CD4-positive, CD25-positive, alpha-beta regulatory T cell (primary cell): ENCODE results near the gene FAM90A26. TPM values are rescaled to one million over a fixed set of nuclear protein-coding genes. Genes with fewer than 3 reads are reported as not detected.
"Not testable (repeated sequence)": the region's sequence is repeated elsewhere in the genome, so short reads cannot be mapped to it uniquely, and the experiment has no call there.

Experiments
- ATAC-seq, 2 donors: fragments of 150-1000 bp; cut with Tn5 transposase; one replicate each; pipeline ENCODE4 v1.10.0; 2021; ENCODE audit warnings: low read depth in 2 of 2, moderate number of reproducible peaks in 2 of 2, moderate library complexity in 1 of 2
- DNase-seq, 3 donors: peaks; one replicate each; pipeline versions ENCODE4 v3.0.0 to v3.0.0-alpha.2; 2012 to 2022; ENCODE audit warnings: mixed read lengths in 1 of 3
- H3K27ac ChIP-seq: one replicate; pipeline ENCODE4 v1.7.0; 2013; ENCODE audit warnings: mild to moderate bottlenecking, low read length; ENCODE audit not compliant: insufficient read depth, poor library complexity, severe bottlenecking
- H3K27me3 ChIP-seq: one replicate; pipeline ENCODE4 v1.7.0; 2013; ENCODE audit warnings: low read length; ENCODE audit not compliant: control insufficient read depth, insufficient read depth
- H3K36me3 ChIP-seq: one replicate; pipeline ENCODE4 v1.7.0; 2013; ENCODE audit warnings: mild to moderate bottlenecking, low read length, moderate library complexity; ENCODE audit not compliant: control insufficient read depth, insufficient read depth
- H3K4me1 ChIP-seq: 2 replicates; pipeline ENCODE4 v1.7.0; 2013; ENCODE audit warnings: mild to moderate bottlenecking, low read length; ENCODE audit not compliant: insufficient read depth, control insufficient read depth, poor library complexity, severe bottlenecking
- H3K4me3 ChIP-seq: one replicate; pipeline ENCODE4 v1.7.0; 2013; ENCODE audit warnings: low read depth, mild to moderate bottlenecking, low read length, moderate library complexity
- H3K9me3 ChIP-seq, 2 experiments: 1 replicate in 1 of 2; 2 replicates in 1 of 2; pipeline ENCODE4 v1.7.0; 2013; ENCODE audit warnings: low read length in 2 of 2, mild to moderate bottlenecking in 1 of 2, moderate library complexity in 1 of 2; ENCODE audit not compliant: control insufficient read depth in 2 of 2
- H3K27ac Mint-ChIP-seq, 3 donors: one replicate each; pipeline ENCODE4 v1.8.0; 2020 to 2022; ENCODE audit warnings: mild to moderate bottlenecking in 3 of 3, mixed read lengths in 3 of 3, moderate library complexity in 2 of 3
- H3K27me3 Mint-ChIP-seq: one replicate; pipeline ENCODE4 v1.8.0; 2022; ENCODE audit warnings: mild to moderate bottlenecking, mixed read lengths
- H3K36me3 Mint-ChIP-seq: one replicate; pipeline ENCODE4 v1.8.0; 2020; ENCODE audit warnings: mixed read lengths
- H3K4me1 Mint-ChIP-seq, 4 donors: one replicate each; pipeline ENCODE4 v1.8.0; 2020 to 2022; ENCODE audit warnings: mixed read lengths in 4 of 4, mild to moderate bottlenecking in 1 of 4
- H3K4me3 Mint-ChIP-seq, 4 donors: one replicate each; pipeline ENCODE4 v1.8.0; 2020 to 2022; ENCODE audit warnings: mild to moderate bottlenecking in 4 of 4, mixed read lengths in 4 of 4, moderate library complexity in 3 of 4
- H3K9me3 Mint-ChIP-seq, 7 donors: one replicate each; pipeline ENCODE4 v1.8.0; 2020 to 2022; ENCODE audit warnings: mixed read lengths in 7 of 7, mild to moderate bottlenecking in 3 of 7, moderate library complexity in 2 of 7
- polyA plus RNA-seq, 4 donors: library from polyadenylated mRNA; unstranded; fragments of 300-500 nt; fragmentation: Illumina TruSeq; gene quantifications; one replicate each; pipeline ENCODE4 v1.2.3, GENCODE V29; 2021
- total RNA-seq: library from RNA; stranded (reverse); gene quantifications from one replicate; pipeline ENCODE4 v1.2.3, GENCODE V29; 2022

The FAM90A26 gene
- total and polyA plus RNA-seq, 5 donors from 2014 or later, result not detected

DNA sequence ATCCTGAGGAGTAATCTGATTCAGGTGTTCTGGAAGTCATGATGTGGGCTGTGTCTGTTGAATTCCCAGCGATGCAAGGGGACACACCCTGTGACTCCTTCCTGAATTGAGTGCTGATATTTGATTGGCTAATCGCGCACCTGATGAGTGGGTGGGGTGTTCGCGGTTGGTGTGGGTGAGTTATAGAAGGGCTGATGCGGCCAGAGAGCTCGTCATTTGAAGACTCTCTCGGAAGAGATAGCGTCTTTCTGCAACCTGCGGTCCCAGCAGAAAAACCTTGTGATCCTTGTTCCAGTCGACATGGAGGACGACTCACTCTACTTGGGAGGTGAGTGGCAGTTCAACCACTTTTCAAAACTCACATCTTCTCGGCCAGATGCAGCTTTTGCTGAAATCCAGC is 40.1 kb downstream of the FAM90A26 start, which contains the start of gene USP17L10:
USP17L10 (plus strand) TSS at position 301 of the 400 bp plus-strand sequence; CDS start at position 301, 0 bp downstream.
- H3K4me1 ChIP-seq, H3K9me3 Mint-ChIP-seq, H3K36me3 Mint-ChIP-seq, H3K4me3 Mint-ChIP-seq, DNase-seq, H3K27me3 ChIP-seq, H3K4me3 ChIP-seq, H3K36me3 ChIP-seq, H3K27me3 Mint-ChIP-seq, ATAC-seq, H3K27ac Mint-ChIP-seq, H3K27ac ChIP-seq, H3K4me1 Mint-ChIP-seq, H3K9me3 ChIP-seq: not testable (repeated sequence)

DNA sequence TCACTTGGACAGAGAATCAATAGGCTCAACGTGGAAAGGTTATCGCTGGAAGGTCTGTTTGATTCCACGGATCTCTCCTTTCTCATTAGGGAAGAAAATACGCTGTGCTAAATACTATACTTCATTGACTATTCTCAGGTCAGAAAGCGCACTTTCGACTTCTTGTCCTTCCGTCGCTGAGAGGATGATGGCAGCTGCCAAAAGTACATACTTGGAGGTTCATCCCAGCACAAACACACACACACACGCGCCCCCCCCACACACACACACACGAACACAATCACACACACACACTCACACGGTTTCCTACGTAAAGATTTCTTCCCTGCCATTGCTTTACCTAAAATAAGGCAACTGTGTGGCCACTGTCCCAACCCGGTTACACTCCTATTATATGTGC is 44.5 kb downstream of the FAM90A26 start:
- not testable (repeated sequence) for H3K27me3 ChIP-seq, H3K9me3 Mint-ChIP-seq, H3K4me3 ChIP-seq, H3K27ac Mint-ChIP-seq, H3K27ac ChIP-seq, H3K9me3 ChIP-seq, H3K36me3 ChIP-seq, H3K4me1 Mint-ChIP-seq, ATAC-seq, H3K4me3 Mint-ChIP-seq, DNase-seq, H3K36me3 Mint-ChIP-seq, H3K27me3 Mint-ChIP-seq, H3K4me1 ChIP-seq

DNA sequence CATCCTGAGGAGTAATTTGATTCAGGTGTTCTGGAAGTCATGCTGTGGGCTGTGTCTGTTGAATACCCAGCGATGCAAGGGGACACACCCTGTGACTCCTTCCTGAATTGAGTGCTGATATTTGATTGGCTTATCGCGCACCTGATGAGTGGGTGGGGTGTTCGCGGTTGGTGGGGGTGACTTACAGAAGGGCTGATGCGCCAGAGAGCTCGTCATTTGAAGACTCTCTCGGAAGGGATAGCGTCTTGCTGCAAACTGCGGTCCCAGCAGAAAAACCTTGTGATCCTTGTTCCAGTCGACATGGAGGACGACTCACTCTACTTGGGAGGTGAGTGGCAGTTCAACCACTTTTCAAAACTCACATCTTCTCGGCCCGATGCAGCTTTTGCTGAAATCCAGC is 44.9 kb downstream of the FAM90A26 start, which contains the start of gene USP17L11:
USP17L11 (plus strand) TSS at position 301 of the 400 bp plus-strand sequence; CDS start at position 301, 0 bp downstream.
- H3K4me3 Mint-ChIP-seq, H3K9me3 Mint-ChIP-seq, H3K4me3 ChIP-seq, H3K27me3 ChIP-seq, H3K4me1 ChIP-seq, H3K27me3 Mint-ChIP-seq, ATAC-seq, H3K36me3 Mint-ChIP-seq, DNase-seq, H3K27ac Mint-ChIP-seq, H3K4me1 Mint-ChIP-seq, H3K9me3 ChIP-seq, H3K36me3 ChIP-seq, H3K27ac ChIP-seq: not testable (repeated sequence)

DNA sequence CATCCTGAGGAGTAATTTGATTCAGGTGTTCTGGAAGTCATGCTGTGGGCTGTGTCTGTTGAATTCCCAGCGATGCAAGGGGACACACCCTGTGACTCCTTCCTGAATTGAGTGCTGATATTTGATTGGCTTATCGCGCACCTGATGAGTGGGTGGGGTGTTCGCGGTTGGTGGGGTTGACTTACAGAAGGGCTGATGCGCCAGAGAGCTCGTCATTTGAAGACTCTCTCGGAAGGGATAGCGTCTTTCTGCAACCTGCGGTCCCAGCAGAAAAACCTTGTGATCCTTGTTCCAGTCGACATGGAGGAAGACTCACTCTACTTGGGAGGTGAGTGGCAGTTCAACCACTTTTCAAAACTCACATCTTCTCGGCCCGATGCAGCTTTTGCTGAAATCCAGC is 49.6 kb downstream of the FAM90A26 start, which contains the start of gene USP17L12:
USP17L12 (plus strand) TSS at position 301 of the 400 bp plus-strand sequence; CDS start at position 301, 0 bp downstream.
- ATAC-seq, result not testable (repeated sequence)

DNA sequence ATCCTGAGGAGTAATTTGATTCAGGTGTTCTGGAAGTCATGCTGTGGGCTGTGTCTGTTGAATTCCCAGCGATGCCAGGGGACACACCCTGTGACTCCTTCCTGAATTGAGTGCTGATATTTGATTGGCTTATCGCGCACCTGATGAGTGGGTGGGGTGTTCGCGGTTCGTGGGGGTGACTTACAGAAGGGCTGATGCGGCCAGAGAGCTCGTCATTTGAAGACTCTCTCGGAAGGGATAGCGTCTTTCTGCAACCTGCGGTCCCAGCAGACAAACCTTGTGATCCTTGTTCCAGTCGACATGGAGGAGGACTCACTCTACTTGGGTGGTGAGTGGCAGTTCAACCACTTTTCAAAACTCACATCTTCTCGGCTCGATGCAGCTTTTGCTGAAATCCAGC is 54.4 kb downstream of the FAM90A26 start, which contains the start of gene USP17L13:
USP17L13 (plus strand) TSS at position 301 of the 400 bp plus-strand sequence; CDS start at position 301, 0 bp downstream.
- not testable (repeated sequence) for H3K27ac Mint-ChIP-seq, H3K4me3 Mint-ChIP-seq, DNase-seq, H3K9me3 ChIP-seq, ATAC-seq, H3K36me3 ChIP-seq, H3K4me3 ChIP-seq, H3K36me3 Mint-ChIP-seq, H3K4me1 ChIP-seq, H3K27me3 Mint-ChIP-seq, H3K27ac ChIP-seq, H3K27me3 ChIP-seq, H3K9me3 Mint-ChIP-seq, H3K4me1 Mint-ChIP-seq

More for the DNA sequence above, 49.6 kb downstream of the FAM90A26 start, which contains the start of gene USP17L12:
- not testable (repeated sequence) for H3K36me3 Mint-ChIP-seq, H3K27me3 ChIP-seq, H3K27me3 Mint-ChIP-seq, DNase-seq, H3K4me3 Mint-ChIP-seq, H3K27ac Mint-ChIP-seq, H3K4me1 ChIP-seq, H3K4me3 ChIP-seq, H3K9me3 Mint-ChIP-seq, H3K36me3 ChIP-seq, H3K4me1 Mint-ChIP-seq, H3K9me3 ChIP-seq, H3K27ac ChIP-seq

Other genes starting within 250 kb of the FAM90A26 start
- not detected for gene USP17L10, start 40.2 kb downstream of the FAM90A26 start, total RNA-seq
- gene USP17L10, start 40.2 kb downstream of the FAM90A26 start, polyA plus RNA-seq, result not detected
- not detected for gene USP17L11, start 45.0 kb downstream of the FAM90A26 start, total RNA-seq
- gene USP17L11, start 45.0 kb downstream of the FAM90A26 start, polyA plus RNA-seq, result not detected
- not detected for gene USP17L12, start 49.7 kb downstream of the FAM90A26 start, total RNA-seq
- gene USP17L12, start 49.7 kb downstream of the FAM90A26 start, polyA plus RNA-seq, result not detected
- not detected for gene USP17L13, start 54.5 kb downstream of the FAM90A26 start, total RNA-seq
- gene USP17L13, start 54.5 kb downstream of the FAM90A26 start, polyA plus RNA-seq, result not detected
- gene USP17L15, start 64.0 kb downstream of the FAM90A26 start, total RNA-seq, result not detected
- gene USP17L15, start 64.0 kb downstream of the FAM90A26 start, polyA plus RNA-seq, result not detected
- gene USP17L17, start 73.5 kb downstream of the FAM90A26 start, total RNA-seq, result not detected
- not detected for gene USP17L17, start 73.5 kb downstream of the FAM90A26 start, polyA plus RNA-seq
- gene USP17L18, start 78.2 kb downstream of the FAM90A26 start, total RNA-seq, result not detected
- gene USP17L18, start 78.2 kb downstream of the FAM90A26 start, polyA plus RNA-seq, result not detected
- not detected for gene USP17L19, start 83.0 kb downstream of the FAM90A26 start, total RNA-seq
- gene USP17L19, start 83.0 kb downstream of the FAM90A26 start, polyA plus RNA-seq, result not detected
- gene USP17L20, start 87.7 kb downstream of the FAM90A26 start, total RNA-seq, result not detected
- gene USP17L20, start 87.7 kb downstream of the FAM90A26 start, polyA plus RNA-seq, result not detected
- not detected for gene USP17L21, start 92.5 kb downstream of the FAM90A26 start, total RNA-seq
- gene USP17L21, start 92.5 kb downstream of the FAM90A26 start, polyA plus RNA-seq, result not detected
- not detected for gene USP17L22, start 97.2 kb downstream of the FAM90A26 start, total RNA-seq
- gene USP17L22, start 97.2 kb downstream of the FAM90A26 start, polyA plus RNA-seq, result not detected
- gene USP17L24, start 154.8 kb downstream of the FAM90A26 start, total RNA-seq, result not detected
- not detected for gene USP17L24, start 154.8 kb downstream of the FAM90A26 start, polyA plus RNA-seq
- gene USP17L25, start 159.5 kb downstream of the FAM90A26 start, total RNA-seq, result not detected
- gene USP17L25, start 159.5 kb downstream of the FAM90A26 start, polyA plus RNA-seq, result not detected
- not detected for gene USP17L26, start 164.2 kb downstream of the FAM90A26 start, total RNA-seq
- not detected for gene USP17L26, start 164.2 kb downstream of the FAM90A26 start, polyA plus RNA-seq
- not detected for gene USP17L5, start 169.0 kb downstream of the FAM90A26 start, total RNA-seq
- gene USP17L5, start 169.0 kb downstream of the FAM90A26 start, polyA plus RNA-seq, result not detected
- not detected for gene USP17L27, start 173.7 kb downstream of the FAM90A26 start, total RNA-seq
- not detected for gene USP17L27, start 173.7 kb downstream of the FAM90A26 start, polyA plus RNA-seq
- gene USP17L28, start 178.5 kb downstream of the FAM90A26 start, total RNA-seq, result not detected
- gene USP17L28, start 178.5 kb downstream of the FAM90A26 start, polyA plus RNA-seq, result not detected
- gene USP17L29, start 183.2 kb downstream of the FAM90A26 start, total RNA-seq, result not detected
- gene USP17L29, start 183.2 kb downstream of the FAM90A26 start, polyA plus RNA-seq, result not detected
- gene USP17L30, start 192.7 kb downstream of the FAM90A26 start, total RNA-seq, result not detected
- not detected for gene USP17L30, start 192.7 kb downstream of the FAM90A26 start, polyA plus RNA-seq